Uterus (tissue), 4 donors: Measurements from ENCODE around the gene WT1. TPM values are rescaled to one million over a fixed set of nuclear protein-coding genes. Genes with fewer than 3 reads are reported as not detected.

Source experiments
- DNase-seq, 2 donors: peaks; one replicate each; pipeline ENCODE4 v3.0.0-alpha.2; 2019 to 2020
- H3K27ac ChIP-seq, 2 donors: fragments of 200-600 bp; sonication (generic); 1 replicate in 1 of 2; 2 replicates in 1 of 2; pipeline ENCODE4 v1.5.1; 2016 to 2018
- H3K27me3 ChIP-seq, 2 donors: fragments of 200-600 bp; sonication (generic); one replicate each; pipeline ENCODE4 v1.5.1; 2018 to 2019; ENCODE audit warnings: control low read depth in 1 of 2
- H3K36me3 ChIP-seq, 2 donors: fragments of 200-600 bp; sonication (generic); one replicate each; pipeline ENCODE4 v1.5.1; 2019; ENCODE audit warnings: control low read depth in 1 of 2
- H3K4me1 ChIP-seq, 2 donors: fragments of 200-600 bp; sonication (generic); one replicate each; pipeline ENCODE4 v1.5.1; 2018 to 2019; ENCODE audit warnings: control low read depth in 1 of 2
- H3K4me3 ChIP-seq, 2 donors: fragments of 200-600 bp; sonication (generic); 1 replicate in 1 of 2; 2 replicates in 1 of 2; pipeline ENCODE4 v1.5.1; 2018 to 2019; ENCODE audit warnings: mild to moderate bottlenecking in 1 of 2
- H3K9me3 ChIP-seq, 2 donors: fragments of 200-600 bp; sonication (generic); one replicate each; pipeline ENCODE4 v1.5.1; 2019; ENCODE audit warnings: control low read depth in 1 of 2
- CTCF ChIP-seq, 4 experiments: fragments of 200-600 bp in 2 of 4; fragments of 450-650 bp in 2 of 4; sonication (generic) in 2 of 4; IDR thresholded peaks; one replicate each; pipeline ENCODE4 v1.5.1; 2016 to 2019; ENCODE audit warnings: antibody characterized with exemption in 4 of 4, mild to moderate bottlenecking in 2 of 4, moderate library complexity in 1 of 4
- POLR2A ChIP-seq, 2 donors: fragments of 450-650 bp; IDR thresholded peaks; one replicate each; pipeline ENCODE4 v1.6.1; 2016; ENCODE audit warnings: antibody characterized with exemption in 2 of 2, mild to moderate bottlenecking in 1 of 2, moderate library complexity in 1 of 2
- intact Hi-C: fragments of 100-400 bp; cut with DNase I; formaldehyde crosslinking; loops from one replicate; pipeline ENCODE4 v1.15.1; 2023; ENCODE audit warnings: low total_unique reads
- total RNA-seq, 4 donors: library from RNA; depleted of rRNA in 3 of 4; stranded (reverse); fragments of >200 nt in 3 of 4; gene quantifications; one replicate each; pipeline versions ENCODE4 v1.1.0 to v1.2.4, GENCODE V29; 2014 to 2023
- donor health status: DM: yes; HTN: yes; CAD: no.

The WT1 gene
- total RNA-seq, 4 donors from 2014 or later: 51.2 to 125 (median 53.6) TPM

- H3K4me1 ChIP-seq: peaks cover 6 to 10% of the 10 kb centered on the region in 2 donors
- no peaks in the 10 kb centered on the region for H3K27me3 ChIP-seq
- H3K9me3 ChIP-seq: no peaks in the 10 kb centered on the region
- peak; percentile 72 to 84 for DNase-seq
- TF ChIP-seq POLR2A (IDR thresholded peaks at IDR 0.05) (no peak), CTCF (IDR thresholded peaks at IDR 0.05) (no peak)
- H3K36me3 ChIP-seq: no peaks in the 10 kb centered on the region
- H3K4me3 ChIP-seq: no peak overlapping the region
- intact Hi-C loops: loop anchor here (10.0 kb wide), 1 partner anchor 48 kb away; the partner anchor contains the start of gene WT1
- H3K27ac ChIP-seq: peak overlapping the region; percentile 73 to 80
These were observed 48.5 kb downstream of the WT1 start for GRCh38 chr11:32386770-32387377.

- intact Hi-C loops: loop anchor here (10.0 kb wide), 1 partner anchor 49 kb away; the partner anchor contains the start of gene WT1
- peak; percentile 41 to 61 for DNase-seq
These were observed 49.3 kb downstream of the WT1 start for GRCh38 chr11:32385998-32386397.

GRCh38 chr11:32382339-32383049 lies 52.8 kb downstream of the WT1 start:
- no peak for DNase-seq
- no peaks in the 10 kb centered on the region for H3K36me3 ChIP-seq
- H3K9me3 ChIP-seq: no peaks in the 10 kb centered on the region
- H3K4me1 ChIP-seq: peaks cover 5 to 10% of the 10 kb centered on the region in 2 donors
- H3K27me3 ChIP-seq: no peaks in the 10 kb centered on the region
- intact Hi-C loops: loop anchor here (10.0 kb wide), 1 partner anchor 52 kb away; the partner anchor contains the start of gene WT1
- H3K4me3 ChIP-seq: no peak overlapping the region
- peak overlapping the region; percentile 65 to 80 for H3K27ac ChIP-seq
- TF ChIP-seq POLR2A (IDR thresholded peaks at IDR 0.05) (no peak), CTCF (IDR thresholded peaks at IDR 0.05) (no peak)

More at GRCh38 chr11:32385998-32386397, 49.3 kb downstream of the WT1 start:
- TF ChIP-seq CTCF (IDR thresholded peaks at IDR 0.05): peak; percentile 18 to 57 (median 36)
- no peak for TF ChIP-seq POLR2A (IDR thresholded peaks at IDR 0.05)
- no peaks in the 10 kb centered on the region for H3K9me3 ChIP-seq
- peak overlapping the region; percentile 73 to 80 for H3K27ac ChIP-seq
- peaks cover 10 to 11% of the 10 kb centered on the region in 2 donors for H3K4me1 ChIP-seq
- no peaks in the 10 kb centered on the region for H3K36me3 ChIP-seq
- no peaks in the 10 kb centered on the region for H3K27me3 ChIP-seq
- no peak overlapping the region for H3K4me3 ChIP-seq

GRCh38 chr11:32381179-32381578 lies 54.2 kb downstream of the WT1 start:
- Histone ChIP-seq H3K9me3 (no peaks in the 10 kb centered on the region), H3K27ac (peak overlapping the region; percentile 50 to 65), H3K4me3 (no peak overlapping the region), H3K36me3 (no peaks in the 10 kb centered on the region), H3K4me1 (peaks cover 5% of the 10 kb centered on the region in 2 donors), H3K27me3 (no peaks in the 10 kb centered on the region)
- TF ChIP-seq POLR2A (IDR thresholded peaks at IDR 0.05): no peak
- no peak for TF ChIP-seq CTCF (IDR thresholded peaks at IDR 0.05)
- no peak for DNase-seq
- intact Hi-C loops: loop anchor here (10.0 kb wide), 1 partner anchor 54 kb away; the partner anchor contains the start of gene WT1

GRCh38 chr11:32379719-32380118 lies 55.6 kb downstream of the WT1 start:
- peak; percentile 44 to 67 for DNase-seq
- Histone ChIP-seq H3K27me3 (no peaks in the 10 kb centered on the region), H3K4me3 (no peak overlapping the region), H3K9me3 (no peaks in the 10 kb centered on the region), H3K27ac (peak overlapping the region; percentile 50 to 65), H3K36me3 (no peaks in the 10 kb centered on the region), H3K4me1 (peaks cover 0 to 5% of the 10 kb centered on the region in 2 donors)
- intact Hi-C loops: loop anchor here (10.0 kb wide), 1 partner anchor 55 kb away; the partner anchor contains the start of gene WT1
- TF ChIP-seq POLR2A (IDR thresholded peaks at IDR 0.05): no peak
- no peak for TF ChIP-seq CTCF (IDR thresholded peaks at IDR 0.05)
